Esophagus muscularis mucosa (tissue), 4 donors: ENCODE measurements around the gene DOCK1. TPM values are rescaled to one million over a fixed set of nuclear protein-coding genes. Genes with fewer than 3 reads are reported as not detected.
"Not testable (repeated sequence)": the region's sequence is repeated elsewhere in the genome, so short reads cannot be mapped to it uniquely, and the experiment has no call there.

Experiments
- DNase-seq: peaks from one replicate; pipeline ENCODE4 v3.0.0-alpha.2; 2017; ENCODE audit errors: extremely low spot score
- H3K27ac ChIP-seq, 4 donors: fragments of 200-600 bp; sonication (generic); replicated peaks in 1 of 4; 1 replicate in 3 of 4; 2 replicates in 1 of 4; pipeline ENCODE4 v1.5.1; 2016 to 2019; ENCODE audit warnings: mild to moderate bottlenecking in 1 of 4
- H3K27me3 ChIP-seq, 4 donors: fragments of 200-600 bp; sonication (generic); one replicate each; pipeline versions ENCODE4 v1.5.1 to v1.6.0; 2016 to 2019
- H3K36me3 ChIP-seq, 4 donors: fragments of 200-600 bp; sonication (generic); one replicate each; pipeline ENCODE4 v1.5.1; 2016 to 2019
- H3K4me1 ChIP-seq, 4 donors: fragments of 200-600 bp; sonication (generic); one replicate each; pipeline ENCODE4 v1.5.1; 2016 to 2019
- H3K4me3 ChIP-seq, 4 donors: fragments of 200-600 bp; sonication (generic); 1 replicate in 2 of 4; 2 replicates in 2 of 4; pipeline ENCODE4 v1.5.1; 2016 to 2019; ENCODE audit warnings: mild to moderate bottlenecking in 4 of 4, moderate library complexity in 1 of 4
- H3K9me3 ChIP-seq, 4 donors: fragments of 200-600 bp; sonication (generic); 1 replicate in 3 of 4; 2 replicates in 1 of 4; pipeline ENCODE4 v1.5.1; 2016 to 2019
- EP300 ChIP-seq: sonication (generic); formaldehyde crosslinking; IDR thresholded peaks from one replicate; pipeline ENCODE4 v1.6.1; 2017; ENCODE audit warnings: antibody characterized with exemption
- POLR2A ChIP-seq: fragments of 450-650 bp; IDR thresholded peaks from one replicate; pipeline ENCODE4 v1.6.1; 2017; ENCODE audit warnings: antibody characterized with exemption, moderate library complexity, mild to moderate bottlenecking, low read depth
- POLR2AphosphoS5 ChIP-seq, 2 donors: sonication (generic); formaldehyde crosslinking; IDR thresholded peaks; one replicate each; pipeline ENCODE4 v1.6.1; 2017; ENCODE audit warnings: antibody characterized with exemption in 2 of 2
- WGBS: methylation state at CpG from one replicate; pipeline ENCODE4 v1.1.5; 2018; 5-methylcytosine and 5-hydroxymethylcytosine counted together
- intact Hi-C: fragments of 100-400 bp; cut with DNase I; formaldehyde crosslinking; loops from one replicate; pipeline ENCODE4 v1.15.1; 2023
- total RNA-seq, 4 donors: library from RNA; depleted of rRNA; stranded (reverse); fragments of >200 nt; gene quantifications; one replicate each; pipeline versions ENCODE4 v1.1.0 to v1.2.1, GENCODE V29; 2016
- TF ChIP-seq, protein P1 (sequence below), 3 experiments: fragments of 200-600 bp in 2 of 3; fragments of 450-650 bp in 1 of 3; sonication (generic) in 2 of 3; IDR thresholded peaks; one replicate each; pipeline ENCODE4 v1.5.1; 2017 to 2019; ENCODE audit warnings: antibody characterized with exemption in 3 of 3, mild to moderate bottlenecking in 2 of 3, moderate library complexity in 1 of 3

Gene DOCK1
- total RNA-seq, 4 donors from 2014 or later: 41.4 to 60.3 (median 55.3) TPM

DNA sequence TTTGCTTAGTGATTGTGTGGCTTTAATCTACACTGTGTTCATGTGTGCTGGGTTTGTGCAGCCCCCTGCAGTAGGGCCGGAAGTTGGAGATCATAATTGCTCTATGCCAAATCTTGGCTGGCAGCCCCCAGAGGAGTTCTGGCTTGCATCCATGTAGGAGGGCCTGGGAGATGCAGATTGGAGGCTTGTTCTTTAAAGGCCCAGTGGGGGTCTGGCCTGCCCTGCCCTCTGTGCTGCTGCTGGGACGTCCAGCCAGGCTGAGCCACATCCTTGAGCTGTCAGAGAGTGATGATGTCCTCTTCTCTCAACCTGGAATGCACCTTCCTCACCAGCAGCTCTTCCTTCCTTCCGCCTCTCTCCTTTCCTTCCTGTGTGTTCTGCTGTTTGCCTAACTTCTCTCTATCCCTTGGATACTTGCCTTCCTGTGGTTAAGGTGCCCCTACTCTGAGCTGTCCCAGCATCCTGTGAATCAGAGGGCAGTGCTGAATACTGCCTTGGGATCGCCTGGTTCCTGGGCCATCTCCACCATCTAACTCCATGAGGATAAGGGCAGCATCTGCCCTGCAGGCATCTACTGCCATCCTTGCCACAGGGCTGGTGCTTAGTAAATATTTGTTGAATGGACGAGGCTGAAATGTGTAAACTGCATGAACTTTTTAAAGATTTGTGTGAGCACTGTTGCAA is 30.2 kb downstream of the DOCK1 start:
- DNase-seq: no peak
- Histone ChIP-seq H3K27ac (no peak overlapping the region), H3K36me3 (no peaks in the 10 kb centered on the region), H3K4me3 (no peak overlapping the region), H3K4me1 (peaks cover 20 to 44% (median 32%) of the 10 kb centered on the region in 4 donors), H3K9me3 (no peaks in the 10 kb centered on the region), H3K27me3 (no peaks in the 10 kb centered on the region)
- 73% methylated on average over 4 of the region's 5 CpGs for WGBS
- intact Hi-C loops: no loop called here
- TF ChIP-seq POLR2A (no peak), POLR2AphosphoS5 (IDR thresholded peaks at IDR 0.05) (no peak), EP300 (no peak)
- TF ChIP-seq, protein P1, sequence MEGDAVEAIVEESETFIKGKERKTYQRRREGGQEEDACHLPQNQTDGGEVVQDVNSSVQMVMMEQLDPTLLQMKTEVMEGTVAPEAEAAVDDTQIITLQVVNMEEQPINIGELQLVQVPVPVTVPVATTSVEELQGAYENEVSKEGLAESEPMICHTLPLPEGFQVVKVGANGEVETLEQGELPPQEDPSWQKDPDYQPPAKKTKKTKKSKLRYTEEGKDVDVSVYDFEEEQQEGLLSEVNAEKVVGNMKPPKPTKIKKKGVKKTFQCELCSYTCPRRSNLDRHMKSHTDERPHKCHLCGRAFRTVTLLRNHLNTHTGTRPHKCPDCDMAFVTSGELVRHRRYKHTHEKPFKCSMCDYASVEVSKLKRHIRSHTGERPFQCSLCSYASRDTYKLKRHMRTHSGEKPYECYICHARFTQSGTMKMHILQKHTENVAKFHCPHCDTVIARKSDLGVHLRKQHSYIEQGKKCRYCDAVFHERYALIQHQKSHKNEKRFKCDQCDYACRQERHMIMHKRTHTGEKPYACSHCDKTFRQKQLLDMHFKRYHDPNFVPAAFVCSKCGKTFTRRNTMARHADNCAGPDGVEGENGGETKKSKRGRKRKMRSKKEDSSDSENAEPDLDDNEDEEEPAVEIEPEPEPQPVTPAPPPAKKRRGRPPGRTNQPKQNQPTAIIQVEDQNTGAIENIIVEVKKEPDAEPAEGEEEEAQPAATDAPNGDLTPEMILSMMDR (IDR thresholded peaks at IDR 0.05): no peak

DNA sequence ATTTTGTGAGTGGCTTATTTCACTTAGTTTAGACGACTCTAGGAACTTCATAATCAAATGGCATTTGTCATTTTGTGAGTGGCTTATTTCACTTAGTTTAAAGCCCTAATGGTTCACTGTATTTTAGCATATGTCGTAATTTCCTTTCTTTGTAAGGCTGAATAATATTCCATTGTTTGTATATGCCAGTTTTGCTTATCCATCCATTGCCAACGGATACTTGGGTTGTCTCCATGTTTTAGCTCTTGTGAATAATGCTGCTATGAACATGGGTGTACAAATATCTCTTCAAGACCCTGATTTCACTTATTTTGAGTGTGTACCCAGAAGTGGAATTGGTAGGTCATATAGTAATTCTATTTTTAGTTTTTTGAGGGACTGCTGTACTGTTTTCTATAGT is 31.8 kb downstream of the DOCK1 start:
- H3K27me3 ChIP-seq: no peaks in the 10 kb centered on the region
- no peak overlapping the region for H3K4me3 ChIP-seq
- intact Hi-C loops: no loop called here
- no peaks in the 10 kb centered on the region for H3K36me3 ChIP-seq
- DNase-seq: no peak
- TF ChIP-seq POLR2A (no peak), EP300 (no peak), POLR2AphosphoS5 (IDR thresholded peaks at IDR 0.05) (no peak)
- TF ChIP-seq, protein P1 (IDR thresholded peaks at IDR 0.05): no peak
- whole genome bisulfite sequencing: 78% methylated on average over 3 of the region's 3 CpGs
- H3K27ac ChIP-seq: no peak overlapping the region
- peaks cover 8 to 29% (median 16%) of the 10 kb centered on the region in 4 donors for H3K4me1 ChIP-seq
- no peaks in the 10 kb centered on the region for H3K9me3 ChIP-seq

GRCh38 chr10:126938121-126938520 is 32.9 kb downstream of the DOCK1 start:
- H3K9me3 ChIP-seq, H3K4me3 ChIP-seq, intact Hi-C loops, DNase-seq, H3K27ac ChIP-seq, H3K36me3 ChIP-seq, H3K27me3 ChIP-seq: not testable (repeated sequence)
- peaks cover 5 to 19% (median 10%) of the 10 kb centered on the region in 4 donors for H3K4me1 ChIP-seq
- over 99% methylated on average over 9 of the region's 9 CpGs for WGBS

- intact Hi-C loops: no loop called here
- Histone ChIP-seq H3K9me3 (no peaks in the 10 kb centered on the region), H3K4me1 (peaks cover 5 to 16% (median 8%) of the 10 kb centered on the region in 4 donors), H3K4me3 (no peak overlapping the region), H3K36me3 (no peaks in the 10 kb centered on the region), H3K27ac (no peak overlapping the region), H3K27me3 (no peaks in the 10 kb centered on the region)
- 93% methylated on average over 6 of the region's 6 CpGs for WGBS
- TF ChIP-seq, protein P1 (IDR thresholded peaks at IDR 0.05): no peak
- TF ChIP-seq POLR2A: no peak
- no peak for TF ChIP-seq POLR2AphosphoS5 (IDR thresholded peaks at IDR 0.05)
- TF ChIP-seq EP300: no peak
- DNase-seq: no peak
Observed at GRCh38 chr10:126939706-126940105, 34.5 kb downstream of the DOCK1 start.

DNA sequence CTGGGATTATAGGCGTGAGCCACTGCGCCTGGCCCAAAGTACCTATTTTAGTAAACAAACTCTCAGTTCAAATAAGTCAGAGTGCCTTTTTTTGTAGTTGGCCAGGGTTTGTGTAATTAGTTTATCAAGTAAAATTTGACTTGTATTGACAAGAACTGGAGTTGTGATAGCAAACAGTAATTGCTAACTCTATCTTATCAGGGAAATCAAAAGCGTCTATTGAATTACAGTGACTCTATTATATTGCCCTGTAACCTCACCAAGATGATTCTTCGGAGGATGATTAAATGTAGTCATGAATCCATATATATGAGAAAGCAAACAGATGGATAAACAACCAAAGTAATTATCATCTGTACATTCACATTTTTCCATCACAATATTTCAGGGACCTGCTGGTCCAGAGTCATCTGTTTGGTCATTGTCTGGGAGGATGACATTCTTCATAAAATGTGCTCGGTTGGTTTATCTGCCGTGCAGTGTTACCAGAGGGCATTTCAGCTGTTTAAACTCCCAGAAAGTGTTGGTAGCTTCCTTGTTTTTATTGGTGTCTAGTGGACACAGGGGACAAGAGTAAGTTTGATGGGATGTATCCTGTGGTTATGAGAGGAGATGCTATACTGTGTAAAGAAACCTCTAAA is 35.6 kb downstream of the DOCK1 start:
- WGBS: 95% methylated on average over 6 of the region's 6 CpGs
- TF ChIP-seq, protein P1 (IDR thresholded peaks at IDR 0.05): no peak
- no peak for TF ChIP-seq POLR2AphosphoS5 (IDR thresholded peaks at IDR 0.05)
- no peak overlapping the region for H3K27ac ChIP-seq

More for the DNA sequence above, 35.6 kb downstream of the DOCK1 start:
- Histone ChIP-seq H3K36me3 (peaks cover 0 to 4% (median 0%) of the 10 kb centered on the region in 4 donors), H3K4me3 (no peak overlapping the region), H3K4me1 (peaks cover 0 to 5% (median under 1%) of the 10 kb centered on the region in 4 donors), H3K27me3 (no peaks in the 10 kb centered on the region), H3K9me3 (no peaks in the 10 kb centered on the region)
- DNase-seq: no peak
- intact Hi-C loops: no loop called here
